Stimulated activated CD8-positive, alpha-beta memory T cell treated with anti-CD3 and anti-CD28 coated beads, Interleukin-12 subunit alpha, Interleukin-12 subunit beta, amount 100 ng/mL, for 24 hours (primary cell): ENCODE results near the gene ANO2.

Source experiments
- DNase-seq: peaks from one replicate; pipeline ENCODE4 v3.0.0-alpha.2; 2020; ENCODE audit errors: extremely low read depth

ANO2 gene

GRCh38 chr12:5916785-5917290 lies 28.2 kb downstream of the ANO2 start:
- no peak for DNase-seq

- no peak for DNase-seq
These were observed 29.5 kb downstream of the ANO2 start for GRCh38 chr12:5915511-5915910.

- no peak for DNase-seq
These were observed 30.5 kb downstream of the ANO2 start for GRCh38 chr12:5914387-5915149.

GRCh38 chr12:5913387-5913786 lies 31.7 kb downstream of the ANO2 start:
- DNase-seq = no peak

- DNase-seq = no peak
These were observed 32.4 kb downstream of the ANO2 start for GRCh38 chr12:5912437-5913334.

- no peak for DNase-seq
These were observed 33.0 kb downstream of the ANO2 start for GRCh38 chr12:5912011-5912410.

GRCh38 chr12:5910790-5911548 lies 34.1 kb downstream of the ANO2 start:
- DNase-seq = no peak

- DNase-seq = no peak
These were observed 35.5 kb downstream of the ANO2 start for GRCh38 chr12:5909560-5909959.

GRCh38 chr12:5908251-5908650 lies 36.8 kb downstream of the ANO2 start:
- no peak for DNase-seq

- no peak for DNase-seq
These were observed 37.3 kb downstream of the ANO2 start for GRCh38 chr12:5907807-5908206.

- DNase-seq = no peak
These were observed 39.3 kb downstream of the ANO2 start for GRCh38 chr12:5905757-5906156.

- DNase-seq = no peak
These were observed 40.1 kb downstream of the ANO2 start for GRCh38 chr12:5904969-5905368.

GRCh38 chr12:5904441-5904840 lies 40.6 kb downstream of the ANO2 start:
- no peak for DNase-seq

- no peak for DNase-seq
These were observed 42.3 kb downstream of the ANO2 start for GRCh38 chr12:5902736-5903135.

GRCh38 chr12:5901416-5901815 lies 43.6 kb downstream of the ANO2 start:
- no peak for DNase-seq

- DNase-seq = no peak
These were observed 44.4 kb downstream of the ANO2 start for GRCh38 chr12:5900533-5901205.

GRCh38 chr12:5900076-5900475 lies 45.0 kb downstream of the ANO2 start:
- no peak for DNase-seq

GRCh38 chr12:5899675-5900074 lies 45.4 kb downstream of the ANO2 start:
- DNase-seq = no peak

GRCh38 chr12:5898874-5899273 lies 46.2 kb downstream of the ANO2 start:
- no peak for DNase-seq

- no peak for DNase-seq
These were observed 55.5 kb downstream of the ANO2 start for GRCh38 chr12:5889381-5890047.

- no peak for DNase-seq
These were observed 56.2 kb downstream of the ANO2 start for GRCh38 chr12:5888816-5889315.
